Measurements from ENCODE around the gene FAM110D. TPM values are rescaled to one million over a fixed set of nuclear protein-coding genes. Genes with fewer than 3 reads are reported as not detected.

The FAM110D gene
- total RNA-seq, 1 experiment from 2014 or later, result 0.05 TPM

DNA sequence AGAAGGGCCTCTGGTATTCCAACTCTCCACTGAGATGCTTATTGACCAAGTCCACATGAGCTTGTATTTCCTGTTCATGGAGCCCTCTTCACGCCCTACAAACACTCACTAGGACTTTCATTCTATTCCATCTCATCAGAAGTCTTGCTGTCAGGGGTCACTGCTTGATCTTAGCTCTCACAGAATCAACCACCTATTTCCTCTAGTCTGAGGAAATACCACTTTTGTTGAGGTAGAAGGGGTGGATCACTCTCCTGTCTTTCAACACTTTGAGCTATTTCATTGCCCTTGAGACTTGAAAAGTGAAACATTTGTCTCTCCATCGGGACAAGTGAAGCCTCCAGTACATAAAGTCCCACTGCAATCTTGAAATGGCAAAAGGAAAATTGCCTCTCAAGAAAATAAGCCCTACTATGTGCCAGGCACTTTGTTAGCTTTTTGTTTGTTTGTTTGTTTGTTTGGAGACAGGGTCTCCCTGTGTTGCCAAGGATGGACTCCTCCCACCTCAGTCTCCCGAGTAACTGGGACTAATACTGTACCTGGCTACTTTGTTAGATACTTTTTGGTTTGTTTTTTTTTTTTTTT, 19.8 kb upstream of the FAM110D start:
- TF ChIP-seq POLR2AphosphoS5 (IDR thresholded peaks at IDR 0.05; ENCODE audit: low read depth, low read length) (no peak), TCF7L2 (IDR thresholded peaks at IDR 0.05; ENCODE audit: low read depth, low read length) (no peak), SIN3A (IDR thresholded peaks at IDR 0.05; ENCODE audit: borderline replicate concordance, insufficient read depth, low read depth, low read length) (no peak)
- TF ChIP-seq, protein P1, sequence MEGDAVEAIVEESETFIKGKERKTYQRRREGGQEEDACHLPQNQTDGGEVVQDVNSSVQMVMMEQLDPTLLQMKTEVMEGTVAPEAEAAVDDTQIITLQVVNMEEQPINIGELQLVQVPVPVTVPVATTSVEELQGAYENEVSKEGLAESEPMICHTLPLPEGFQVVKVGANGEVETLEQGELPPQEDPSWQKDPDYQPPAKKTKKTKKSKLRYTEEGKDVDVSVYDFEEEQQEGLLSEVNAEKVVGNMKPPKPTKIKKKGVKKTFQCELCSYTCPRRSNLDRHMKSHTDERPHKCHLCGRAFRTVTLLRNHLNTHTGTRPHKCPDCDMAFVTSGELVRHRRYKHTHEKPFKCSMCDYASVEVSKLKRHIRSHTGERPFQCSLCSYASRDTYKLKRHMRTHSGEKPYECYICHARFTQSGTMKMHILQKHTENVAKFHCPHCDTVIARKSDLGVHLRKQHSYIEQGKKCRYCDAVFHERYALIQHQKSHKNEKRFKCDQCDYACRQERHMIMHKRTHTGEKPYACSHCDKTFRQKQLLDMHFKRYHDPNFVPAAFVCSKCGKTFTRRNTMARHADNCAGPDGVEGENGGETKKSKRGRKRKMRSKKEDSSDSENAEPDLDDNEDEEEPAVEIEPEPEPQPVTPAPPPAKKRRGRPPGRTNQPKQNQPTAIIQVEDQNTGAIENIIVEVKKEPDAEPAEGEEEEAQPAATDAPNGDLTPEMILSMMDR (IDR thresholded peaks at IDR 0.05), result no peak
- TF ChIP-seq, protein P2, sequence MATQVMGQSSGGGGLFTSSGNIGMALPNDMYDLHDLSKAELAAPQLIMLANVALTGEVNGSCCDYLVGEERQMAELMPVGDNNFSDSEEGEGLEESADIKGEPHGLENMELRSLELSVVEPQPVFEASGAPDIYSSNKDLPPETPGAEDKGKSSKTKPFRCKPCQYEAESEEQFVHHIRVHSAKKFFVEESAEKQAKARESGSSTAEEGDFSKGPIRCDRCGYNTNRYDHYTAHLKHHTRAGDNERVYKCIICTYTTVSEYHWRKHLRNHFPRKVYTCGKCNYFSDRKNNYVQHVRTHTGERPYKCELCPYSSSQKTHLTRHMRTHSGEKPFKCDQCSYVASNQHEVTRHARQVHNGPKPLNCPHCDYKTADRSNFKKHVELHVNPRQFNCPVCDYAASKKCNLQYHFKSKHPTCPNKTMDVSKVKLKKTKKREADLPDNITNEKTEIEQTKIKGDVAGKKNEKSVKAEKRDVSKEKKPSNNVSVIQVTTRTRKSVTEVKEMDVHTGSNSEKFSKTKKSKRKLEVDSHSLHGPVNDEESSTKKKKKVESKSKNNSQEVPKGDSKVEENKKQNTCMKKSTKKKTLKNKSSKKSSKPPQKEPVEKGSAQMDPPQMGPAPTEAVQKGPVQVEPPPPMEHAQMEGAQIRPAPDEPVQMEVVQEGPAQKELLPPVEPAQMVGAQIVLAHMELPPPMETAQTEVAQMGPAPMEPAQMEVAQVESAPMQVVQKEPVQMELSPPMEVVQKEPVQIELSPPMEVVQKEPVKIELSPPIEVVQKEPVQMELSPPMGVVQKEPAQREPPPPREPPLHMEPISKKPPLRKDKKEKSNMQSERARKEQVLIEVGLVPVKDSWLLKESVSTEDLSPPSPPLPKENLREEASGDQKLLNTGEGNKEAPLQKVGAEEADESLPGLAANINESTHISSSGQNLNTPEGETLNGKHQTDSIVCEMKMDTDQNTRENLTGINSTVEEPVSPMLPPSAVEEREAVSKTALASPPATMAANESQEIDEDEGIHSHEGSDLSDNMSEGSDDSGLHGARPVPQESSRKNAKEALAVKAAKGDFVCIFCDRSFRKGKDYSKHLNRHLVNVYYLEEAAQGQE (IDR thresholded peaks at IDR 0.05; ENCODE audit: insufficient read depth in 1 of 2, low read depth in 2 of 2, low read length in 1 of 2), result no peak

DNA sequence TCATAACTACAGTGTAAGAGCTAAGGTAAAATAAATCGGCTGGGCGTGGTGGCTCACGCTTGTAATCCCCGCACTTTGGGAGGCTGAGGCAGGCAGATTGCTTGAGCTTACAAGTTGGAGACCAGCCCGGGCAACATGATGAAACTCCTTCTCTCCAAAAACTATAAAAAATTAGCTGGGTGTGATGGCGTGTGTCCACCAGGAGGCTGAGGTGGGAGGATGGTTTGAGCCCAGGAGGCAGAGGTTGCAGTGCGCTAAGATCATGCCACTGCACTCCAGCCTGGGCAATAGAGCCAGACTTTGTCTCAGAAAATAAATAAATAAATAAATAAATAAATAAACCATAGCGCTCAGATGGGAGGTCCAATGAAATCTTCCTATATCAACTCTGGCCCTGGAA, 16.7 kb upstream of the FAM110D start:
- Histone ChIP-seq H3K36me3 (ENCODE audit: control insufficient read depth, insufficient read depth, low read length) (no peaks in the 10 kb centered on the region), H3K9me3 (ENCODE audit: control insufficient read depth, insufficient read depth, low read depth, low read length) (no peaks in the 10 kb centered on the region), H3K27me3 (ENCODE audit: control insufficient read depth, insufficient read depth, low read length) (no peaks in the 10 kb centered on the region), H3K4me1 (ENCODE audit: control insufficient read depth, insufficient read depth, low read length) (0 out of 2 replicates have a peak, but pooled peaks cover 4% of the 10 kb centered on the region), H3K4me3 (ENCODE audit: low read depth in 2 of 2, low read length in 2 of 2) (peak overlapping the region in 1 of 2 experiments; percentile 43; a peak in 3 of 4 replicates), H3K27ac (ENCODE audit: low read length) (peak overlapping the region; percentile 35; the same call in 1 of the 2 replicates)
- TF ChIP-seq POLR2AphosphoS5 (IDR thresholded peaks at IDR 0.05; ENCODE audit: low read depth, low read length) (no peak), TCF7L2 (IDR thresholded peaks at IDR 0.05; ENCODE audit: low read depth, low read length) (no peak), SIN3A (IDR thresholded peaks at IDR 0.05; ENCODE audit: borderline replicate concordance, insufficient read depth, low read depth, low read length) (no peak)
- TF ChIP-seq, protein P1 (IDR thresholded peaks at IDR 0.05), result no peak
- TF ChIP-seq, protein P2 (IDR thresholded peaks at IDR 0.05; ENCODE audit: insufficient read depth in 1 of 2, low read depth in 2 of 2, low read length in 1 of 2), result no peak
- BruUV-seq (replicated peaks), result no TSS peak
- ChIA-PET POLR2A (no interaction called here), CTCF (interaction anchor here (0.7 to 1.6 kb wide), 2 partner anchors 8 to 19 kb away, joined by 3 to 6 read pairs; no protein-coding TSS in a partner anchor)
- in situ Hi-C loops (cut with HindIII; ENCODE audit: low pct_unique_long_range_greater_than_20kb, low sequenced_read_pairs), result no loop called here
- intact Hi-C loops (cut with micrococcal nuclease; ENCODE audit: unreplicated experiment), result no loop called here
- ATAC-seq (no peak), DNase-seq (ENCODE audit: low read depth, low spot score) (no peak)

More for the DNA sequence above, 19.8 kb upstream of the FAM110D start:
- in situ Hi-C loops (cut with HindIII; ENCODE audit: low pct_unique_long_range_greater_than_20kb, low sequenced_read_pairs), result no loop called here
- Histone ChIP-seq H3K4me1 (ENCODE audit: control insufficient read depth, insufficient read depth, low read length) (0 out of 2 replicates have a peak, but pooled peaks cover 4% of the 10 kb centered on the region), H3K9me3 (ENCODE audit: control insufficient read depth, insufficient read depth, low read depth, low read length) (no peaks in the 10 kb centered on the region), H3K27me3 (ENCODE audit: control insufficient read depth, insufficient read depth, low read length) (no peaks in the 10 kb centered on the region), H3K27ac (ENCODE audit: low read length) (no peak overlapping the region), H3K4me3 (ENCODE audit: low read depth in 2 of 2, low read length in 2 of 2) (no peak overlapping the region), H3K36me3 (ENCODE audit: control insufficient read depth, insufficient read depth, low read length) (no peaks in the 10 kb centered on the region)
- BruUV-seq (replicated peaks), result no TSS peak
- no peak for ATAC-seq
- no peak for DNase-seq (ENCODE audit: low read depth, low spot score)
- intact Hi-C loops (cut with micrococcal nuclease; ENCODE audit: unreplicated experiment), result no loop called here
- ChIA-PET CTCF (interaction anchor here (0.7 kb wide), 1 partner anchor 97 kb away, joined by 8 read pairs; no protein-coding TSS in a partner anchor), POLR2A (interaction anchor here (0.6 kb wide), 1 partner anchor 94 kb away, joined by 5 read pairs; no protein-coding TSS in a partner anchor)

All from Panc1 (cell line).